Effector CD8-positive, alpha-beta T cell (primary cell): ENCODE data around the gene HDDC3.

Experiments used
- DNase-seq: peaks from one replicate; lab custom pipeline; 2025; lab: John Stamatoyannopoulos, UW

Gene HDDC3

DNA sequence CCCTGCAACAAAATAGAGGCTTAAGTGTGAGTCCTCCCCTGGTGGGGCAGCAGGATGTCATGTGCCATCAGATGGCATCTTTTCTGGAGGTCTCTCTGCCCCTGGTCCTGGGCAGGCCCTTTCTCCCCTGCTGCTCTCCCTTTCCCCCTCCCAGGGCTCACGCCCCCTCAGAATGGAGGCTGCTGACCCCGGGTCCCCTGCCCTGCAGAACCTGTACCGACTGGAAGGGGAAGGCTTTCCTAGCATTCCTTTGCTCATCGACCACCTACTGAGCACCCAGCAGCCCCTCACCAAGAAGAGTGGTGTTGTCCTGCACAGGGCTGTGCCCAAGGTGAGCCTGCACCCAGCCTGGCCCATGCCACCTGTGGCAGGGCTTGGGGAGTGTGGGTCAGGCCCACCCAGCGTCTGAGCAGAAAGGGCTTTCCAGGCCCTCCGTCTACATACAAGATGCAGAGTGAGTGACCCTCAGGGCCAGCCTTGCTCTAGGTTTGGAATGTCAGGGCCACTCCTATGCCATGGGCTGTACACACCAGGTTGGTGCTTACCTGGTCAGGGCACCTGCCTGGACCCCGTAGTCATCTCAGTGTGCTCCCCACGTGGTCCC lies 40.9 kb downstream of the HDDC3 start:
- no peak for DNase-seq

DNA sequence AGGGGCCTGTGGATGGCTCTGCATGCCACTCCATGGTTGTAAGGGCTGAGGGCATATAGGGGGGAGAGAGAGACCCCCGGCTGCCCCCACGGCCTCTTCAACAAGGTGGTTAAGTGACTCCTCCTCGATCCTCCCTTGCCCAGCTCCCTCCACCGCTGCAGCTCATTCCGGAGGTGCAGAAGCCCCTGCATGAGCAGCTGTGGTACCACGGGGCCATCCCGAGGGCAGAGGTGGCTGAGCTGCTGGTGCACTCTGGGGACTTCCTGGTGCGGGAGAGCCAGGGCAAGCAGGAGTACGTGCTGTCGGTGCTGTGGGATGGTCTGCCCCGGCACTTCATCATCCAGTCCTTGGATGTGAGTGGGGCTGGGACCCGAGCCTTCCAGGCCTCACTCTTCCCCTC lies 41.5 kb downstream of the HDDC3 start:
- no peak for DNase-seq

DNA sequence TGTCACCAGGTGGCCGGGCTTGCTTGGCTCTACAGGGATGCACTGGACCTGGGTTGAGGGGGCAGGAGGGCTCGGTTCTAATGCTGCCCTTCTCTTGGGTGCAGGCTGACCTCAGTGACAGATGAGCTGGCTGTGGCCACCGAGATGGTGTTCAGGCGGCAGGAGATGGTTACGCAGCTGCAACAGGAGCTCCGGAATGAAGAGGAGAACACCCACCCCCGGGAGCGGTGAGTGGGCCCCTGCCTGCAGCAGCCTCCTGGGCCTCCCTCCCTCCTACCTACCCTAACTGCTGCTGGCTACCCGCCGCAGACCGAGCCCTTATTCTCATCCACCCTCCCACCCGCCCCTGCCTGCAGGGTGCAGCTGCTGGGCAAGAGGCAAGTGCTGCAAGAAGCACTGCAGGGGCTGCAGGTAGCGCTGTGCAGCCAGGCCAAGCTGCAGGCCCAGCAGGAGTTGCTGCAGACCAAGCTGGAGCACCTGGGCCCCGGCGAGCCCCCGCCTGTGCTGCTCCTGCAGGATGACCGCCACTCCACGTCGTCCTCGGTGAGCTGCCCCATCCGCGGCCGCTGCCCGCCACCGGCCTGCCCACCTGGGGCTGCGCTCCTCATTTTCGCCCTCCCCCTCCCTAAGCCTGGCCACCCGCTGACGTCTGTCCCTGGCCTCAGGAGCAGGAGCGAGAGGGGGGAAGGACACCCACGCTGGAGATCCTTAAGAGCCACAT lies 42.5 kb downstream of the HDDC3 start:
- DNase-seq, result no peak

DNA sequence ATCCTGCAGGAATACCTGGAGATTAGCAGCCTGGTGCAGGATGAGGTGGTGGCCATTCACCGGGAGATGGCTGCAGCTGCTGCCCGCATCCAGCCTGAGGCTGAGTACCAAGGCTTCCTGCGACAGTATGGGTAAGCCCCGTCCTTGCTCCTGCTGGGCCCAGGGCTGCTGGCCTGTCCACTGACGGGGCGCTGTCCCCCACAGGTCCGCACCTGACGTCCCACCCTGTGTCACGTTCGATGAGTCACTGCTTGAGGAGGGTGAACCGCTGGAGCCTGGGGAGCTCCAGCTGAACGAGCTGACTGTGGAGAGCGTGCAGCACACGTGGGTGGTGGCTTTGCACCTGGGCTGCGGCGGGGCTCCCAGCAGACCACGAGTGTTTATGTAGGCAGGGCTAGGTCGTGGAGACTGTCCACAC lies 43.0 kb downstream of the HDDC3 start:
- no peak for DNase-seq

DNA sequence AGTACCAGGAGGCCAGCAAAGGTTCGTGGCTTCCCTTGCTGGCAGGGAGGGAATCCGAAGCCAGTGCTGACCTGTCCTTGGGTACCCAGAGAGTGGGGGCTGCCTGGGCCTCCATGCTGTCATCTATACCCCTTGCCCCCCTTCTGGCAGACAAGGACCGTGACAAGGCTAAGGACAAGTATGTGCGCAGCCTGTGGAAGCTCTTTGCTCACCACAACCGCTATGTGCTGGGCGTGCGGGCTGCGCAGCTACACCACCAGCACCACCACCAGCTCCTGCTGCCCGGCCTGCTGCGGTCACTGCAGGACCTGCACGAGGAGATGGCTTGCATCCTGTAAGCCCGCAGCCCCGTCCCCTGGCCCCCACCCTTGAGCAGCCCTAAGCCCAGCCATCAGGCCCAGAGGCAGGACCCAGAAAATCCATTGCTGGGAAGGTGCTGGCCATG lies 45.3 kb downstream of the HDDC3 start:
- no peak for DNase-seq

- DNase-seq, result no peak
These were observed 46.1 kb downstream of the HDDC3 start for GRCh38 chr15:90886291-90886614.

- DNase-seq, result peak; percentile 68
These were observed 46.7 kb downstream of the HDDC3 start for GRCh38 chr15:90885432-90886290.

DNA sequence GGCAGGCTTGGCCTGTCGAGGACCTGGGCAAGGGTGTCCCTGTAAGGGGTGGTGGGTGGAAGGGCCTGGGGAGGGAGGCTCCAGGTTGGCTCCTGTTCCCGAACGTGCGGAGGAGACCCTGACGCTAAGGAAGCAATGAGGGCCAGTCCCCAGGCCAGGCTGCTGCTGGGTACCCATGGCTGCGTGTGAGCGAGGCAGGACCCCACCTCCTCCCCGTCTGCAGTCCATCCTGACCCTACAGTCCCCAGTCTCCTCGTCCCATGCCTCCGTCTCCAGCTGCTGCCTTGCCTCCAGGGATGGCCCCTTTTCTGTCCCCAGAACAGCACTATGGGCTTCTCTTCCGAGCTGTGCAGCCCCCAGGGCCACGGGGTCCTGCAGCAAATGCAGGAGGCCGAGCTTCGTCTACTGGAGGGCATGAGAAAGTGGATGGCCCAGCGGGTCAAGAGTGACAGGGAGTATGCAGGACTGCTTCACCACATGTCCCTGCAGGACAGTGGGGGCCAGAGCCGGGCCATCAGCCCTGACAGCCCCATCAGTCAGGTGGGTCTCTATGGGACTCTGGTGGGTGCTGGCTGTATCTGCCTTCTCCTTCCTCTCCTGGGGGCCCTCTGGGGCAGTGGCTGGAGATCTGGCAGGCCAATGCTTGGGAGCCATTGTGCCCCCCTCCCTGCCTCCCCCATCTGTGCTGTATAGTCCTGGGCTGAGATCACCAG lies 47.5 kb downstream of the HDDC3 start:
- no peak for DNase-seq

DNA sequence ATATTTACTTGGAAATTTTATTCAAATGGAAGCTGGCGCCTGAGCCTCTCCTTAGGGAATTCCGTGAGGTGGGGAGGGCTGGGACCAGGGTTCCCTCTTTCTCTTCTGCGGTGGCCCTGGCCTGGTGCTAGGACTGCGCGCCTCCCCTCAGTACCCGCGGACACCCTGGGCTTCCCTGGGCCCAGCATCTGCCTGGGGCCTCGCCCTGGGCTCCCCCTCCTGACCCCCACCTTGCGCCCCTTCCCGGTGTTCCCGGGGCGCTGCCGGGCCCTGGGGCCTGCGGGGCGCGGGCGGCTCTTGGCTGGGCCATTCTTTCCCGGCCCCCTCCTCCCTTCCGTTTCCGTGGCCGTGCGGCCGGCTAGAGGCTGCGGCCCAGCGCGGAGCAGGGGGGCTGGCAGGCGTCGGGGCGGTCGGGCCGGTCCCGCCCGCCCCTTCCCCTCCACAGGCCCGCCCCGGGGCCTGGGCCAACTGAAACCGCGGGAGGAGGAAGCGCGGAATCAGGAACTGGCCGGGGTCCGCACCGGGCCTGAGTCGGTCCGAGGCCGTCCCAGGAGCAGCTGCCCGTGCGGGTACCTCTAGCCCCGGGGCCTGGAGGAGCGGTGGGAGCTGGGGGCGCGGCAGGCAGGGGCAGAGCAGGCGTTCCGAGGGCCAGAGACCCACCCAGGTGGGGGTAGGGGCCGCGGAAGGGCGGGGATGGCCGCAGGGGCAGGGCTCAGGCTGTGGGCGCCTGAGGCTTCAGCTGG lies 48.2 kb downstream of the HDDC3 start, which contains the start of gene FES:
Gene FES (plus strand): TSS at position 529 of the 743 bp plus-strand sequence. CDS start 542 bp downstream, outside the sequence.
- no peak for DNase-seq

GRCh38 chr15:90883526-90883975 lies 48.8 kb downstream of the HDDC3 start:
- no peak for DNase-seq

- no peak for DNase-seq
These were observed 49.4 kb downstream of the HDDC3 start for GRCh38 chr15:90882781-90883525.

GRCh38 chr15:90881978-90882721 lies 50.2 kb downstream of the HDDC3 start:
- DNase-seq, result no peak

DNA sequence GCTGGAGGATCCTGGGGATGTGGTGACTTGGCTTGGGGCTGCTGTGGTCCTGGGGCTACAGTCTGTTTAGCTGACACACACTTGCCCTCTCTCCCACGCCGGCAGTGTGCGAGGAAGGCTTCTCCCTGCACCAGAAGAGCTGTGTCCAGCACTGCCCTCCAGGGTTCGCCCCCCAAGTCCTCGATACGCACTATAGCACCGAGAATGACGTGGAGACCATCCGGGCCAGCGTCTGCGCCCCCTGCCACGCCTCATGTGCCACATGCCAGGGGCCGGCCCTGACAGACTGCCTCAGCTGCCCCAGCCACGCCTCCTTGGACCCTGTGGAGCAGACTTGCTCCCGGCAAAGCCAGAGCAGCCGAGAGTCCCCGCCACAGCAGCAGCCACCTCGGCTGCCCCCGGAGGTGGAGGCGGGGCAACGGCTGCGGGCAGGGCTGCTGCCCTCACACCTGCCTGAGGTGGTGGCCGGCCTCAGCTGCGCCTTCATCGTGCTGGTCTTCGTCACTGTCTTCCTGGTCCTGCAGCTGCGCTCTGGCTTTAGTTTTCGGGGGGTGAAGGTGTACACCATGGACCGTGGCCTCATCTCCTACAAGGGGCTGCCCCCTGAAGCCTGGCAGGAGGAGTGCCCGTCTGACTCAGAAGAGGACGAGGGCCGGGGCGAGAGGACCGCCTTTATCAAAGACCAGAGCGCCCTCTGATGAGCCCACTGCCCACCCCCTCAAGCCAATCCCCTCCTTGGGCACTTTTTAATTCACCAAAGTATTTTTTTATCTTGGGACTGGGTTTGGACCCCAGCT lies 51.0 kb downstream of the HDDC3 start:
- no peak for DNase-seq

DNA sequence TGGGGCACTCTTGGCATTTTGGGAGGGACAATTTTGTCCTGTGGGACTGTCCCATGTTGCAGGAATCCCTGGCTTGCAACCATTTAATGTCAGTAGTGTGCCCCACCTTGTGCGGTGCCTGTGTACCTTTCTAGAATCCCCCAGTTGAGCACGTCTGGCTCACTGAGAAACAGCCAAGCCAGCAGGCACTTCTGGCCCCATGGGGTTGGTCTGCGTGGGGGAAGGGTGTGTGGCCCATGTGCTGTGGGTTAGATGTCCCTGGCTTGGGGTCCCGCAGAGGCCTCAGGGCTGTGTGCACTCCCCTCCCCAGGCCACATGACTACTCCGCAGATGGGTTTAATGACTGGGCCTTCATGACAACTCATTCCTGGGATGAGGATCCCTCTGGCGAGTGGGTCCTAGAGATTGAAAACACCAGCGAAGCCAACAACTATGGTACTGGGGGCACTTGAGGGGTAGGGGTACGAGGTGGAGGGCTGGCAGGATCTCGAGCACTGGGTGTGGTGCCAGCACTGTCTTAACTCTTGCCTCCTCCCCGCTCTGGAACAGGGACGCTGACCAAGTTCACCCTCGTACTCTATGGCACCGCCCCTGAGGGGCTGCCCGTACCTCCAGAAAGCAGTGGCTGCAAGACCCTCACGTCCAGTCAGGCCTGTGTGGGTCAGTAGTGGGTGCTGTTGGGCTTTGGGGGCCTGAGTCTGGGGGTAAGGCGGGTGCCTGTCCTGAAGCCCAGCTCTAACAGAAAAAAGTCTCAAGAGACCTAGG lies 51.8 kb downstream of the HDDC3 start:
- DNase-seq, result no peak
